GM12878 (cell line): Measurements from ENCODE around the gene FAM228A.

Experiments
- CREB1 ChIP-seq: IDR thresholded peaks from 2 replicates; pipeline ENCODE4 v1.6.1; 2012; ENCODE audit warnings: low read depth, mild to moderate bottlenecking, inconsistent platforms
- CTCF ChIP-seq, 3 experiments: IDR thresholded peaks in 2 of 3; conservative IDR thresholded peaks in 1 of 3; 2 replicates each; pipeline ENCODE4 v1.5.1; 2011; ENCODE audit warnings: low read depth in 3 of 3, low read length in 3 of 3, mild to moderate bottlenecking in 3 of 3, control low read depth in 2 of 3, moderate library complexity in 2 of 3, inconsistent platforms in 1 of 3, mixed read lengths in 1 of 3; ENCODE audit not compliant: control insufficient read depth in 2 of 3, insufficient read depth in 1 of 3; ENCODE audit errors: extremely low read depth in 1 of 3
- EZH2 ChIP-seq: IDR thresholded peaks from 2 replicates; pipeline ENCODE4 v1.6.1; 2012; ENCODE audit warnings: low read depth, mild to moderate bottlenecking, control low read depth, inconsistent platforms, low read length, borderline replicate concordance; ENCODE audit not compliant: control insufficient read depth
- POLR2A ChIP-seq: IDR thresholded peaks from 2 replicates; pipeline ENCODE4 v1.6.1; 2011; ENCODE audit warnings: low read depth, mild to moderate bottlenecking, low read length
- SPI1 ChIP-seq: IDR thresholded peaks from 2 replicates; pipeline ENCODE4 v1.6.1; 2011; ENCODE audit warnings: low read depth, mild to moderate bottlenecking, low read length, moderate library complexity, borderline replicate concordance; ENCODE audit not compliant: insufficient read depth
- USF1 ChIP-seq: IDR thresholded peaks from 2 replicates; pipeline ENCODE4 v1.6.1; 2011; ENCODE audit warnings: borderline replicate concordance, low read depth, mild to moderate bottlenecking, moderate library complexity, mixed read lengths, low read length; ENCODE audit not compliant: insufficient read depth; ENCODE audit errors: extremely low read length
- ZZZ3 ChIP-seq: IDR thresholded peaks from 2 replicates; pipeline ENCODE4 v1.6.1; 2011; ENCODE audit warnings: low read depth; ENCODE audit not compliant: control insufficient read depth, insufficient read length

GRCh38 chr2:24169023-24169422 is 5.8 kb upstream of the FAM228A start:
- TF ChIP-seq CREB1 (no peak), USF1 (no peak), SPI1 (no peak), ZZZ3 (no peak), CTCF (IDR thresholded peaks at IDR 0.05 in 2 of 3, conservative IDR thresholded peaks at IDR 0.05 in 1 of 3; ENCODE audit: control insufficient read depth in 2 of 3, extremely low read depth in 1 of 3, insufficient read depth in 1 of 3, low read depth in 3 of 3, low read length in 3 of 3) (no peak), POLR2A (no peak), EZH2 (no peak)
